Astrocyte of the cerebellum (primary cell): ENCODE data around the gene CD1E.

Experiments
- DNase-seq: peaks from one replicate; pipeline ENCODE4 v3.0.0-alpha.2; 2011; ENCODE audit warnings: low read depth
- H3K4me3 ChIP-seq: 2 replicates; pipeline ENCODE4 v1.5.1; 2011; ENCODE audit warnings: mild to moderate bottlenecking, low read depth, low read length, moderate library complexity
- CTCF ChIP-seq: IDR thresholded peaks from 2 replicates; pipeline ENCODE4 v1.5.1; 2012; ENCODE audit warnings: low read length, low read depth, moderate library complexity, mild to moderate bottlenecking; ENCODE audit errors: missing control alignments
- in situ Hi-C: cut with HindIII; loops from 2 replicates; pipeline ENCODE4 v1.10.0; 2017; ENCODE audit warnings: low sequenced_read_pairs

Gene CD1E

GRCh38 chr1:158400871-158401270, 47.2 kb downstream of the CD1E start:
- H3K4me3 ChIP-seq, result no peak overlapping the region
- no peak for TF ChIP-seq CTCF
- in situ Hi-C loops, result no loop called here
- no peak for DNase-seq

- no peak for TF ChIP-seq CTCF
- H3K4me3 ChIP-seq, result no peak overlapping the region
- no peak for DNase-seq
- in situ Hi-C loops, result no loop called here
These were observed 53.4 kb downstream of the CD1E start for GRCh38 chr1:158407092-158407491.
